ENCODE measurements around the gene OR2M7.

DNA sequence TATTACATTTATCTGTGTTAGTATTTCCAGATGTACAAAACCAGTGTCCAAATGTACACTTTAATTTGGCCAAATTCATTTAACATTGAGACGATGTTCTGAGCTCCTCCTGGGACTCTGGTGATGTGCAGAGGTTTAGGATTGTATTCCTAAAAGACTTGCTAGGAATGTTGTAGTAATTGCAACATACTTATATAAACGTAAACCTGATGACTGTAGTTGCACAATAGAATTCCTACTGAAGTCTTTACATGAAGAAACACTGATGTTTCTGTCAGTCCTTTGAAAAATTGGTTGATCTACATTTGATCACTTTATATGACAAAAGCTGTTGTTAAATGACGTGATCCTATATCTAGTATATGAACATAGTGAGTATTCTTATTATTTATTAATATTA, 19.1 kb upstream of the OR2M7 start:
- TF ChIP-seq FOS (IDR thresholded peaks at IDR 0.05; ENCODE audit: borderline replicate concordance, insufficient read depth, low read length) (no peak), POLR2AphosphoS5 (IDR thresholded peaks at IDR 0.05; ENCODE audit: insufficient read depth, low read depth, low read length) (no peak), MYC (IDR thresholded peaks at IDR 0.05; ENCODE audit: low read depth, low read length) (no peak), EZH2 (IDR thresholded peaks at IDR 0.05; ENCODE audit: borderline replicate concordance, low read depth, low read length, severe bottlenecking) (no peak)
- TF ChIP-seq, protein P1, sequence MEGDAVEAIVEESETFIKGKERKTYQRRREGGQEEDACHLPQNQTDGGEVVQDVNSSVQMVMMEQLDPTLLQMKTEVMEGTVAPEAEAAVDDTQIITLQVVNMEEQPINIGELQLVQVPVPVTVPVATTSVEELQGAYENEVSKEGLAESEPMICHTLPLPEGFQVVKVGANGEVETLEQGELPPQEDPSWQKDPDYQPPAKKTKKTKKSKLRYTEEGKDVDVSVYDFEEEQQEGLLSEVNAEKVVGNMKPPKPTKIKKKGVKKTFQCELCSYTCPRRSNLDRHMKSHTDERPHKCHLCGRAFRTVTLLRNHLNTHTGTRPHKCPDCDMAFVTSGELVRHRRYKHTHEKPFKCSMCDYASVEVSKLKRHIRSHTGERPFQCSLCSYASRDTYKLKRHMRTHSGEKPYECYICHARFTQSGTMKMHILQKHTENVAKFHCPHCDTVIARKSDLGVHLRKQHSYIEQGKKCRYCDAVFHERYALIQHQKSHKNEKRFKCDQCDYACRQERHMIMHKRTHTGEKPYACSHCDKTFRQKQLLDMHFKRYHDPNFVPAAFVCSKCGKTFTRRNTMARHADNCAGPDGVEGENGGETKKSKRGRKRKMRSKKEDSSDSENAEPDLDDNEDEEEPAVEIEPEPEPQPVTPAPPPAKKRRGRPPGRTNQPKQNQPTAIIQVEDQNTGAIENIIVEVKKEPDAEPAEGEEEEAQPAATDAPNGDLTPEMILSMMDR (IDR thresholded peaks at IDR 0.05; ENCODE audit: extremely low read depth in 1 of 2, insufficient read depth in 1 of 2, low read depth in 1 of 2, low read length in 2 of 2): no peak

All from endothelial cell of umbilical vein (primary cell).